ENCODE data around the gene DGKZ. TPM values are rescaled to one million over a fixed set of nuclear protein-coding genes. Genes with fewer than 3 reads are reported as not detected.
A peak's percentile ranks its signal among the peaks of the same experiment; 100 is the strongest.
"Not testable (repeated sequence)": the region's sequence is repeated elsewhere in the genome, so short reads cannot be mapped to it uniquely, and the experiment has no call there.

DGKZ gene
- 10 to 100 TPM; 82.9 to 89.2 TPM for total RNA-seq

GRCh38 chr11:46346886-46347636 is at the start of gene DGKZ:
Gene DGKZ, plus strand, starts transcription at chr11:46347463. Its CDS starts 197 bp downstream, at chr11:46347660.
- CTCF ChIA-PET, result interaction anchor here (1.0 to 14.1 kb wide), 6 partner anchors 15 to 43 kb away, joined by 3 to 368 read pairs (median 9); no protein-coding TSS in a partner anchor
- peak; percentile 86 for DNase-seq
- intact Hi-C loops (cut with micrococcal nuclease), result loop anchor here (1.0 to 2.0 kb wide), 9 partner anchors 11 to 354 kb away; partner anchors contain the start of genes ARHGAP1, ATG13, HARBI1 and PHF21A
- Mint-ChIP-seq H3K27ac (peak within 1 kb of the TSS; percentile 92), H3K4me1 (ENCODE audit: low read depth) (peaks cover 80% of the 10 kb centered on the region), H3K36me3 (ENCODE audit: low read depth) (peaks cover 7% of the 10 kb centered on the region), H3K4me3 (peak within 1 kb of the TSS; percentile 84), H3K27me3 (ENCODE audit: low read depth) (no peaks in the 10 kb centered on the region), H3K9me3 (no peaks in the 10 kb centered on the region)

- CTCF ChIA-PET, result interaction anchor here (1.3 to 6.7 kb wide), 3 partner anchors 9 to 61 kb away, joined by 4 to 68 read pairs (median 4); no protein-coding TSS in a partner anchor
- H3K4me1 Mint-ChIP-seq (ENCODE audit: low read depth), result peaks cover 11% of the 10 kb centered on the region
- no peak overlapping the region for H3K4me3 Mint-ChIP-seq
- no peaks in the 10 kb centered on the region for H3K36me3 Mint-ChIP-seq (ENCODE audit: low read depth)
- H3K27me3 Mint-ChIP-seq (ENCODE audit: low read depth), result peaks cover 6% of the 10 kb centered on the region
- intact Hi-C loops (cut with micrococcal nuclease), result no loop called here
- no peak for DNase-seq
- H3K9me3 Mint-ChIP-seq, result no peaks in the 10 kb centered on the region
- H3K27ac Mint-ChIP-seq, result no peak overlapping the region
Observed at GRCh38 chr11:46298699-46299433, 48.4 kb upstream of the DGKZ start.

- intact Hi-C loops (cut with micrococcal nuclease), result no loop called here
- no peak for DNase-seq
- no peaks in the 10 kb centered on the region for H3K9me3 Mint-ChIP-seq
- CTCF ChIA-PET, result interaction anchor here (1.3 to 6.7 kb wide), 2 partner anchors 8 to 61 kb away, joined by 4 to 68 read pairs; no protein-coding TSS in a partner anchor
- no peaks in the 10 kb centered on the region for H3K36me3 Mint-ChIP-seq (ENCODE audit: low read depth)
- peaks cover 11% of the 10 kb centered on the region for H3K4me1 Mint-ChIP-seq (ENCODE audit: low read depth)
- H3K27me3 Mint-ChIP-seq (ENCODE audit: low read depth), result peaks cover 6% of the 10 kb centered on the region
- H3K27ac Mint-ChIP-seq, result no peak overlapping the region
- H3K4me3 Mint-ChIP-seq, result no peak overlapping the region
Observed at GRCh38 chr11:46299451-46299961, 47.8 kb upstream of the DGKZ start.

- CTCF ChIA-PET, result interaction anchor here (1.1 to 6.7 kb wide), 3 partner anchors 8 to 62 kb away, joined by 3 to 68 read pairs (median 4); no protein-coding TSS in a partner anchor
- peak; percentile 25 for DNase-seq
- intact Hi-C loops (cut with micrococcal nuclease), result no loop called here
- H3K4me1 Mint-ChIP-seq (ENCODE audit: low read depth), result peaks cover 9% of the 10 kb centered on the region
- H3K36me3 Mint-ChIP-seq (ENCODE audit: low read depth), result no peaks in the 10 kb centered on the region
- H3K4me3 Mint-ChIP-seq, result no peak overlapping the region
- H3K9me3 Mint-ChIP-seq, result no peaks in the 10 kb centered on the region
- no peak overlapping the region for H3K27ac Mint-ChIP-seq
- peaks cover 6% of the 10 kb centered on the region for H3K27me3 Mint-ChIP-seq (ENCODE audit: low read depth)
Observed at GRCh38 chr11:46300270-46300669, 47.0 kb upstream of the DGKZ start.

GRCh38 chr11:46302866-46303265 is 44.4 kb upstream of the DGKZ start:
- Mint-ChIP-seq H3K27me3 (ENCODE audit: low read depth) (no peaks in the 10 kb centered on the region), H3K4me3 (no peak overlapping the region), H3K9me3 (no peaks in the 10 kb centered on the region), H3K4me1 (ENCODE audit: low read depth) (no peaks in the 10 kb centered on the region), H3K36me3 (ENCODE audit: low read depth) (no peaks in the 10 kb centered on the region), H3K27ac (no peak overlapping the region)
- no peak for DNase-seq
- intact Hi-C loops (cut with micrococcal nuclease), result no loop called here
- CTCF ChIA-PET, result no interaction called here

GRCh38 chr11:46304036-46304435 is 43.2 kb upstream of the DGKZ start:
- H3K36me3 Mint-ChIP-seq (ENCODE audit: low read depth); DNase-seq; H3K4me1 Mint-ChIP-seq (ENCODE audit: low read depth); H3K9me3 Mint-ChIP-seq; H3K4me3 Mint-ChIP-seq; H3K27ac Mint-ChIP-seq; H3K27me3 Mint-ChIP-seq (ENCODE audit: low read depth); intact Hi-C loops (cut with micrococcal nuclease): not testable (repeated sequence)
- CTCF ChIA-PET, result interaction anchor here (0.7 to 8.3 kb wide), 6 partner anchors 7 to 202 kb away, joined by 3 to 68 read pairs (median 4); no protein-coding TSS in a partner anchor

- Mint-ChIP-seq H3K27me3 (ENCODE audit: low read depth) (no peaks in the 10 kb centered on the region), H3K4me3 (no peak overlapping the region), H3K9me3 (no peaks in the 10 kb centered on the region), H3K27ac (no peak overlapping the region), H3K4me1 (ENCODE audit: low read depth) (peaks cover 3% of the 10 kb centered on the region), H3K36me3 (ENCODE audit: low read depth) (no peaks in the 10 kb centered on the region)
- CTCF ChIA-PET, result interaction anchor here (0.7 to 8.3 kb wide), 6 partner anchors 7 to 202 kb away, joined by 3 to 68 read pairs (median 4); no protein-coding TSS in a partner anchor
- no peak for DNase-seq
- intact Hi-C loops (cut with micrococcal nuclease), result no loop called here
Observed at GRCh38 chr11:46304605-46305179, 42.6 kb upstream of the DGKZ start.

- no peaks in the 10 kb centered on the region for H3K27me3 Mint-ChIP-seq (ENCODE audit: low read depth)
- intact Hi-C loops (cut with micrococcal nuclease), result no loop called here
- peak; percentile 49 for DNase-seq
- CTCF ChIA-PET, result interaction anchor here (1.2 to 14.4 kb wide), 3 partner anchors 8 to 64 kb away, joined by 3 to 298 read pairs (median 68); no protein-coding TSS in a partner anchor
- H3K4me3 Mint-ChIP-seq, result no peak overlapping the region
- peaks cover 7% of the 10 kb centered on the region for H3K4me1 Mint-ChIP-seq (ENCODE audit: low read depth)
- H3K27ac Mint-ChIP-seq, result no peak overlapping the region
- H3K36me3 Mint-ChIP-seq (ENCODE audit: low read depth), result no peaks in the 10 kb centered on the region
- no peaks in the 10 kb centered on the region for H3K9me3 Mint-ChIP-seq
Observed at GRCh38 chr11:46305295-46305694, 42.0 kb upstream of the DGKZ start.

- no peak for DNase-seq
- no peak overlapping the region for H3K27ac Mint-ChIP-seq
- H3K36me3 Mint-ChIP-seq (ENCODE audit: low read depth), result no peaks in the 10 kb centered on the region
- CTCF ChIA-PET, result interaction anchor here (1.0 to 14.4 kb wide), 6 partner anchors 8 to 65 kb away, joined by 3 to 298 read pairs (median 22); no protein-coding TSS in a partner anchor
- no peaks in the 10 kb centered on the region for H3K9me3 Mint-ChIP-seq
- no peaks in the 10 kb centered on the region for H3K27me3 Mint-ChIP-seq (ENCODE audit: low read depth)
- intact Hi-C loops (cut with micrococcal nuclease), result no loop called here
- peaks cover 7% of the 10 kb centered on the region for H3K4me1 Mint-ChIP-seq (ENCODE audit: low read depth)
- no peak overlapping the region for H3K4me3 Mint-ChIP-seq
Observed at GRCh38 chr11:46306296-46306853, 40.9 kb upstream of the DGKZ start.

GRCh38 chr11:46307369-46307768 is 39.9 kb upstream of the DGKZ start:
- H3K27me3 Mint-ChIP-seq (ENCODE audit: low read depth), result no peaks in the 10 kb centered on the region
- no peaks in the 10 kb centered on the region for H3K36me3 Mint-ChIP-seq (ENCODE audit: low read depth)
- H3K27ac Mint-ChIP-seq, result no peak overlapping the region
- intact Hi-C loops (cut with micrococcal nuclease), result no loop called here
- no peaks in the 10 kb centered on the region for H3K9me3 Mint-ChIP-seq
- no peak overlapping the region for H3K4me3 Mint-ChIP-seq
- peaks cover 7% of the 10 kb centered on the region for H3K4me1 Mint-ChIP-seq (ENCODE audit: low read depth)
- no peak for DNase-seq
- CTCF ChIA-PET, result interaction anchor here (0.7 to 14.4 kb wide), 20 partner anchors 10 to 342 kb away, joined by 3 to 298 read pairs (median 4); no protein-coding TSS in a partner anchor

GRCh38 chr11:46307785-46308341 is 39.4 kb upstream of the DGKZ start:
- intact Hi-C loops (cut with micrococcal nuclease), result loop anchor here (1.0 kb wide), 5 partner anchors 61 to 343 kb away; no protein-coding TSS in a partner anchor
- no peaks in the 10 kb centered on the region for H3K36me3 Mint-ChIP-seq (ENCODE audit: low read depth)
- H3K9me3 Mint-ChIP-seq, result no peaks in the 10 kb centered on the region
- H3K4me3 Mint-ChIP-seq, result no peak overlapping the region
- no peaks in the 10 kb centered on the region for H3K27me3 Mint-ChIP-seq (ENCODE audit: low read depth)
- no peak overlapping the region for H3K27ac Mint-ChIP-seq
- DNase-seq, result no peak
- CTCF ChIA-PET, result interaction anchor here (0.6 to 14.4 kb wide), 24 partner anchors 9 to 342 kb away, joined by 3 to 298 read pairs (median 3); no protein-coding TSS in a partner anchor
- peaks cover 7% of the 10 kb centered on the region for H3K4me1 Mint-ChIP-seq (ENCODE audit: low read depth)

Data from activated naive CD4-positive, alpha-beta T cell treated with anti-CD3 and anti-CD28 coated beads for 36 hours (primary cell).